A673 (cell line): Measurements from ENCODE around the gene SLC4A9. TPM values are rescaled to one million over a fixed set of nuclear protein-coding genes. Genes with fewer than 3 reads are reported as not detected.
A peak's percentile ranks its signal among the peaks of the same experiment; 100 is the strongest.

Source experiments
- BruUV-seq: library from RNA; stranded (reverse); fragments of 400-500 nt; replicated peaks from 2 replicates; lab custom pipeline; 2021; lab: Mats Ljungman, UMichigan
- CTCF ChIA-PET: fragments of 300-600 bp; sonication (Branson Sonifier 250); formaldehyde crosslinking; loops from one replicate; lab custom pipeline; 2022; ENCODE audit warnings: antibody characterized with exemption; lab: Charles Lee
- POLR2A ChIA-PET: fragments of 300-600 bp; sonication (Branson Sonifier 250); formaldehyde crosslinking; loops from one replicate; lab custom pipeline; 2022; ENCODE audit warnings: antibody characterized with exemption; ENCODE audit not compliant: low non-redundant PET; lab: Charles Lee
- DNase-seq: peaks from one replicate; pipeline ENCODE4 v3.0.0-alpha.2; 2015; ENCODE audit warnings: low spot score
- H3K27ac ChIP-seq: fragments of 200-600 bp; sonication (generic); 2 replicates; pipeline ENCODE4 v1.5.1; 2016; ENCODE audit warnings: mixed run types, low read depth, mild to moderate bottlenecking, mixed read lengths, antibody characterized with exemption, low read length; ENCODE audit not compliant: poor library complexity, severe bottlenecking
- H3K27me3 ChIP-seq: fragments of 200-600 bp; sonication (generic); replicated peaks from 2 replicates; pipeline ENCODE4 v1.6.1; 2017; ENCODE audit warnings: mixed run types, low read depth, mild to moderate bottlenecking, mixed read lengths, antibody characterized with exemption, low read length; ENCODE audit not compliant: insufficient read depth, poor library complexity
- H3K36me3 ChIP-seq: fragments of 200-600 bp; sonication (generic); 2 replicates; pipeline ENCODE4 v1.6.1; 2016; ENCODE audit warnings: mixed run types, mild to moderate bottlenecking, mixed read lengths, antibody characterized with exemption, low read length; ENCODE audit not compliant: insufficient read depth, poor library complexity, severe bottlenecking
- H3K4me1 ChIP-seq: fragments of 200-600 bp; sonication (generic); 2 replicates; pipeline ENCODE4 v1.6.1; 2017; ENCODE audit warnings: mixed run types, mild to moderate bottlenecking, mixed read lengths, antibody characterized with exemption, low read length; ENCODE audit not compliant: insufficient read depth, poor library complexity, severe bottlenecking
- H3K4me3 ChIP-seq: fragments of 200-600 bp; sonication (generic); 2 replicates; pipeline ENCODE4 v1.5.1; 2016; ENCODE audit warnings: low read depth, mixed run types, mild to moderate bottlenecking, mixed read lengths, low read length; ENCODE audit not compliant: poor library complexity, severe bottlenecking
- H3K9me3 ChIP-seq: fragments of 200-600 bp; sonication (generic); 2 replicates; pipeline ENCODE4 v1.6.1; 2016; ENCODE audit warnings: mixed run types, low read depth, mild to moderate bottlenecking, mixed read lengths, antibody characterized with exemption, low read length; ENCODE audit not compliant: poor library complexity, severe bottlenecking
- CTCF ChIP-seq: fragments of 300-800, 200-600 bp; sonication (generic); conservative IDR thresholded peaks from 2 replicates; pipeline ENCODE4 v1.5.1; 2017; ENCODE audit warnings: low read depth, mild to moderate bottlenecking, antibody characterized with exemption, low read length, moderate library complexity, mixed read lengths
- EZH2 ChIP-seq: fragments of 200-600 bp; sonication (generic); IDR thresholded peaks from 2 replicates; pipeline ENCODE4 v1.6.1; 2017; ENCODE audit warnings: borderline replicate concordance, low read depth, mild to moderate bottlenecking, mixed read lengths, antibody characterized with exemption, low read length; ENCODE audit not compliant: poor library complexity, severe bottlenecking
- intact Hi-C: fragments of 100-400 bp; cut with micrococcal nuclease; formaldehyde crosslinking; loops from one replicate; pipeline ENCODE4 v1.10.0; 2022; ENCODE audit not compliant: unreplicated experiment
- total RNA-seq: library from RNA; stranded (reverse); gene quantifications from 2 replicates; pipeline ENCODE4 v1.2.3, GENCODE V29; 2021

Gene SLC4A9
- total RNA-seq, 1 experiment from 2014 or later, result not detected

- intact Hi-C loops, result no loop called here
- no peak for DNase-seq
Measured at GRCh38 chr5:140322751-140323731, 37.0 kb upstream of the SLC4A9 start.

GRCh38 chr5:140324041-140324600 is 35.9 kb upstream of the SLC4A9 start:
- no peak for DNase-seq
- Histone ChIP-seq H3K36me3 (no peaks in the 10 kb centered on the region), H3K4me1 (peaks cover 42% of the 10 kb centered on the region), H3K9me3 (no peaks in the 10 kb centered on the region), H3K27ac (no peak overlapping the region), H3K27me3 (no peaks in the 10 kb centered on the region), H3K4me3 (no peak overlapping the region)
- ChIA-PET CTCF (no interaction called here), POLR2A (no interaction called here)
- TF ChIP-seq EZH2, result no peak
- no peak for TF ChIP-seq CTCF
- no TSS peak for BruUV-seq
- intact Hi-C loops, result no loop called here

More at GRCh38 chr5:140322751-140323731, 37.0 kb upstream of the SLC4A9 start:
- POLR2A ChIA-PET, result no interaction called here
- H3K27ac ChIP-seq, result peak overlapping the region; percentile 32
- peaks cover 35% of the 10 kb centered on the region for H3K4me1 ChIP-seq
- no peaks in the 10 kb centered on the region for H3K36me3 ChIP-seq
- H3K4me3 ChIP-seq, result no peak overlapping the region
- no peaks in the 10 kb centered on the region for H3K9me3 ChIP-seq
- TF ChIP-seq EZH2, result no peak
- no peak for TF ChIP-seq CTCF
- no TSS peak for BruUV-seq
- no peaks in the 10 kb centered on the region for H3K27me3 ChIP-seq
- CTCF ChIA-PET, result no interaction called here

GRCh38 chr5:140324617-140325241 is 35.3 kb upstream of the SLC4A9 start:
- ChIA-PET POLR2A (no interaction called here), CTCF (no interaction called here)
- DNase-seq, result no peak
- Histone ChIP-seq H3K36me3 (no peaks in the 10 kb centered on the region), H3K27ac (no peak overlapping the region), H3K27me3 (no peaks in the 10 kb centered on the region), H3K4me3 (no peak overlapping the region), H3K9me3 (no peaks in the 10 kb centered on the region), H3K4me1 (peaks cover 48% of the 10 kb centered on the region)
- intact Hi-C loops, result no loop called here
- BruUV-seq, result no TSS peak
- TF ChIP-seq EZH2, result no peak
- TF ChIP-seq CTCF, result no peak
